ENCODE data around the gene USH2A.

DNA sequence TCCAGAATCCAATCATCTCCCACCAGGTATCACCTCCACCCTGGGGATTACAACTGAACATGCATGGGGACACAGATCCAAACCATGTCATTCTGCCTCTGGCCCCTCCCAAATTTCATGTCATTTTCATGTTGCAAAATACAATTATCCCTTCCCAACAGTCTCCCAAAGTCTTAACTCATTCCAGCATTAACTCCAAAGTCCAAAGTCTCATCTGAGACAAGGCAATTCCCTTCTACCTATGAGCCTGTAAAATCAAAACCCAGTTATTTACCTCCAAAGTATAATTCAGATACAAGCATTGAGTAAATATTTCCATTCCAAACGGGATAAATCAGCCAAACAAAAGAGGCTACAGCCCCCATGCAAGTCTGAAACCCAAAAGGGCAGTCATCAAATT, 73.1 kb downstream of the USH2A start:
- no peak for TF ChIP-seq EZH2 (IDR thresholded peaks at IDR 0.05; ENCODE audit: insufficient read depth, poor library complexity, severe bottlenecking)
- no peak for TF ChIP-seq EZH2phosphoT487 (IDR thresholded peaks at IDR 0.05; ENCODE audit: insufficient read depth, low read depth)

All from GM23248 (cell line).